Central memory CD4-positive, alpha-beta T cell (primary cell): ENCODE measurements around the gene HOXB9.
A peak's percentile ranks its signal among the peaks of the same experiment; 100 is the strongest.

ENCODE experiments used
- DNase-seq: peaks from one replicate; pipeline ENCODE4 v3.0.0; 2022

The HOXB9 gene

GRCh38 chr17:48623583-48623982, 2.6 kb downstream of the HOXB9 start:
- no peak for DNase-seq

- DNase-seq, result no peak
Observed at GRCh38 chr17:48622857-48623256, 3.3 kb downstream of the HOXB9 start.

DNA sequence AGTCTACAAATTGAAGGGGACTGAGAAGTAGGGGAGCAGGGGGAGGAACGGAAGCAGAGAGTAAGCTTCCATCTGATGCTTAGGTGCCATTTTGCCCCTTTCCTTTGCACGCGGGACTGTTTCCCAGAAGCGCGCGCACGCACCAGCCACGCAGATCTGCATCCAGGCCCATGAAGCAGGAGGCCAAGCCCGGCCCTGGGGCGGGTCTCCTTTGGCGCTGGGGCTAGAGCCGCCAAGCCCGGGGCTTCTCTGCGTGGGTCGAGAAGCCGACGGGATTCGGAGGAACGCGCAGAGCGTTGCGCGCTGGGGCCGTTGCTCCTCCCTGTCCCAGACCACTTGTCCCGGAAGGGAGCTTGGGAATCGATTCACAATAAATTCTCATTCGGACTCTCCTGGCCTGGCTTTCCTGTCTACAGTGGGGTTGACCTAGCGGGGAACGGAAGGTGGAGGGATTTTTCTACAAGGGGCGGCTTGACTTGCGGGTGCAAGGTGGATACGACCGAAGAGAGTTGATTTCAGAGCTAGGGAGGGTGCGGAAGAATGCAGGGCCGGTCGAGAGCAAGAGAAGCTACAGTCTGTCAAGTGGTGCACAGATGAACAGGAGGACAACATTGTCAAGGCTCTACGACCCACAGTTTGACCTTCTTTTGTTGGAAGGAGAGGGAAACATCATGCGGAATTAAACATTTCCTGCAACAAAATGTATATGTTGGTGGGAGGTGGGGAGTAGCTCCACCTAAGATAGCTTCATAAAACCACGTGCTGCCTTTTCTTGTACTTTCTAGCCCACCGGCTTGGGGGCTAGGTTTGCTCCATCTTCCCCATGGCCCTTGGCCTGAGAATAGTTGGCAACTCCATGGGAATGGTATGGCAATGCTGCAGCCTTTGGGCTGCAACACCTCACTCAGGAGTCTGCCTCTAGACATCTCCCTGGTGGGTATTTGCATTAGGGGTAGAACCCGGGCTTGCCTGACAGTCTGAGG, 4.5 kb downstream of the HOXB9 start:
- DNase-seq, result no peak

DNA sequence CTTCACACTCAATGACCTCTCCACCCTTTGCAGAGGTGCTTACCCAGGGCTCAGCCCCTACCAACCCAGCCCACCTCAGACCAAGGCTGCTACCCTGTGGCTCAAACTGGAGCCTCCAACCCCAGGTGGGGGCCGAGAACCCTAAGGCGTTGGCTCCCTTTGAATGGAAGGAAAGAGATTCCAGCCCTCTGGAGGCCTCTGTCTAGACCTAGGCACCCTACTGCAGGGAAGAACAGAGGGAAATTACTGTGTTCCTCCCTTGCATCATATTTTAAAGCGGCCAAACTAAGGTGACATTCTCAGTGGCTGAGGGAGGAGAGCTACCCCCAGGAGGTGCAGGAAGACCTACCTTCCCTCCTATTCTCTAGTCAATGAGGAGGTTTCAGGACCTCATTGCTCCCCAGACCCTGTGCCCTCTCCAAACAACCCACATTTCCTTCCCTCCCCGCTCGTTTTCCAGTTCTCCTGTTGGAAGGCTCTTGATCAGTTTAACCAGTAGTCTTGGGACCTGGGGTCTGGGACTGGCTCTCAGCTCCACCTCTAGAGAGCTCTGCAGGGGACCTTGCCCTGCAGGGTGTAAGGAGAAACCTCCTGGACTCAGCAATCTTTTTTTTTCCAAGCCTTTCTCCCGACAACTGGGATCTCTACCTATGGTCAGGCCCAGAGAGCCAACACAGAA, 5.6 kb downstream of the HOXB9 start:
- DNase-seq, result no peak

- DNase-seq, result no peak
Observed at GRCh38 chr17:48619826-48620449, 6.2 kb downstream of the HOXB9 start.

GRCh38 chr17:48618256-48618896, 7.8 kb downstream of the HOXB9 start:
- peak; percentile 71 for DNase-seq

DNA sequence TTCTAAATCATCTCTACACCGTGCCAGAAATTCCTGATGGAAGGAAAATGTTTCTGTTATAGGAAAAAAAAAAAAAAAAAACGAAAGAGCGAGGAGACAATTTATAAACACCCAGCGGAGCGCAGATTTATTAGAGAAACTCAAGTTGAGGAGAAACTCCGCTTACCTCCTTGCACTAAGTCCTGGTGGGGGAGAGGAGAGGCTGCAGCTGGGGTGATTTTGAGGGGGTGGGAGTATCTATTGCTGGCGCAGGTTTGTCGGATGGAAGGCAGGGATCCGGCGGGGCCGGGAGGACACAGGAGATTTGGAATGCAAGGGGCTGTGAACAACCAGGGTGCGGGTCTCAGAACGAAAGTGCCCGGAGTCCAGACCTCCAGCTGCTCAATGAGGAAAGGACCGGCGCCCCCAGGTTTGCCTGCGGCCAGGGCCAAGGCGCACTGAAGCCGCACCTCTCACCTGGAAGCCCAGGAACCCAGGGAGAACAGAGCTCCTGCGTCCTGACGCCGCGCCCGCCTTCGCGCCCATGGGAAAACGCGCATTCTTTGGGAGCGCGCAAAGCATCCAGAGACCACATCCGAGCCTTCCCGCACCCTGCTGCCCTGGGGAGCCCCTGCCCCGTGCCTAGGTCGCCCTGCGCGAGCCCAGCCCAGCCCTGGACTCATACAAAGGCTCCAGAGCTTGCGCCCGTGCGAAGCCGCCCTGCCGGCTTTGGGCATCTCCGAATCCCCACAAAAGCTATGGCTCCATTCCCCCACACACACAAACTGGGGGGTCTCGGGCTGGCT, 8.5 kb downstream of the HOXB9 start:
- no peak for DNase-seq

GRCh38 chr17:48616717-48617470, 9.3 kb downstream of the HOXB9 start:
- DNase-seq, result no peak

- DNase-seq, result no peak
Observed at GRCh38 chr17:48615963-48616716, 10.0 kb downstream of the HOXB9 start.

GRCh38 chr17:48615047-48615962, 10.9 kb downstream of the HOXB9 start, which contains the start of gene HOXB8:
HOXB8 (minus strand) TSS chr17:48615292; CDS start chr17:48614704, 588 bp downstream.
- no peak for DNase-seq

- DNase-seq, result peak; percentile 21
Observed at GRCh38 chr17:48613862-48614694, 12.1 kb downstream of the HOXB9 start.

DNA sequence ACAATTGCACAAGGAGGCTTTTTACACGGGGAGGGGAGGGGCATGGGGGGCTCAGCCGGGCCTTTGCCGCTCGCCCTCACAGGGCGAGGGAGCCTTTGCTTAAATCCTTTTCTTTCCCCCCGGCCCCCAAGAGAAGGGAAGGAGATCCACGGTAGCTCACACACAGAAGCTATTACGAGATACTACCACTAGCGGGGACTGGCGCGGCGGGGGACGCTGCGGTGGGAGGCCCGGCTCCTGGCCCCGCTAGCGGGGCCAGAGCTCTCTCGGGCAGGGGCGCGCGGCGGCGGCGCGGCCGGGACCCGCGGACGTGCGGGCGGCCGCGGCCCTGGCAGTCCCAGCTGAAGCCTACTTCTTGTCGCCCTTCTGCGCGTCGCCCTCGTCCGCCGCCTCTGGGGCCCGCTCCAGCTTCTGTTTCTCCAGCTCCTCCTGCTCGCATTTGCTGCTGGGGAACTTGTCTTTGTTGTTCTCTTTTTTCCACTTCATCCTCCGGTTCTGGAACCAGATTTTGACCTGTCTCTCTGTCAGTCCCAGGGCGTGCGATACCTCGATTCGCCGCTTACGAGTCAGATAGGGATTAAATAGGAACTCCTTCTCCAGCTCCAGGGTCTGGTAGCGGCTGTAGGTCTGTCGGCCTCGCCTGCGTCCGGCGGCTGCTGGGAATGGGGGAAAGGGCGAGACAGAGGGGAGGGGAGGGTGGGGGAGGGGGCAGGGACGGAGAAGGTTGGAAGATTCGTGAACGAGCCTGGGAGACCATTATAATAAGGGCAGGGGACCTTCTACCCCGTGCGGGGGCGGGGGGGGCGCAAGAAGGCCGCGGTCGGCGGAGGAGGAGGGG, 13.1 kb downstream of the HOXB9 start:
- DNase-seq, result peak; percentile 39

- no peak for DNase-seq
Observed at GRCh38 chr17:48612456-48612853, 13.7 kb downstream of the HOXB9 start.

GRCh38 chr17:48611681-48612455, 14.3 kb downstream of the HOXB9 start:
- no peak for DNase-seq

- no peak for DNase-seq
Observed at GRCh38 chr17:48611213-48611612, 14.9 kb downstream of the HOXB9 start.
